ENCODE results near the gene GRIK4.

GRIK4 gene

DNA sequence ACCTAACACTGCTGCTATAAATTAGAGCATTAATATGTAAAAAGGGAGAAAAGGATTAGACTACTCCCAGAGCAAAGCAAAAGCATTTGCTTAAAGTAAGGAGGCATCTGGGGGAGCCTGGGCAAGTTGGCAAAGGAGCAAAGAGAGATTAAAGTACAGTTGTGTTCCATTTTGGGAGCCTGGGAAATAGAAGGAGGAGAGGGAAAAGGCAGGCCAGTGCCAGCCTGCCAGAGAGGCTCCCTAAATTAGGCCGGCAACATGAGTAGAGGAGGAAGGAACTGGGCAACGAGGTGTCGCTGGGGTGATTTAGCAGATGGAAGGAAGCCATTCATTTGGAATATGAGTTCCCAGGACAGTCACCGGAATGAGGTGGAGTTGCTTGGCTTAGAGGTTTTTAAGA, 326.1 kb downstream of the GRIK4 start:
- Histone ChIP-seq H3K27ac (ENCODE audit: low read depth, low read length) (no peak overlapping the region), H3K9me2 (replicated peaks; ENCODE audit: control insufficient read depth, low read length) (no peaks in the 10 kb centered on the region), H3K4me2 (ENCODE audit: low read length) (no peak overlapping the region), H3K27me3 (ENCODE audit: control insufficient read depth, low read length) (peaks cover 19% of the 10 kb centered on the region), H3K79me2 (ENCODE audit: control insufficient read depth, low read length) (no peaks in the 10 kb centered on the region), H4K20me1 (ENCODE audit: control insufficient read depth, insufficient read depth, low read depth, low read length) (no peaks in the 10 kb centered on the region), H3F3A (ENCODE audit: control insufficient read depth, insufficient read depth) (no peaks in the 10 kb centered on the region), H3K9me3 (ENCODE audit: control insufficient read depth, insufficient read depth, low read length) (no peaks in the 10 kb centered on the region), H3K4me3 (ENCODE audit: low read length) (no peak overlapping the region), H3K4me1 (ENCODE audit: control insufficient read depth, low read length) (peaks cover 11% of the 10 kb centered on the region), H3K36me3 (ENCODE audit: control insufficient read depth, low read length) (no peaks in the 10 kb centered on the region)
- TF ChIP-seq, protein P1, sequence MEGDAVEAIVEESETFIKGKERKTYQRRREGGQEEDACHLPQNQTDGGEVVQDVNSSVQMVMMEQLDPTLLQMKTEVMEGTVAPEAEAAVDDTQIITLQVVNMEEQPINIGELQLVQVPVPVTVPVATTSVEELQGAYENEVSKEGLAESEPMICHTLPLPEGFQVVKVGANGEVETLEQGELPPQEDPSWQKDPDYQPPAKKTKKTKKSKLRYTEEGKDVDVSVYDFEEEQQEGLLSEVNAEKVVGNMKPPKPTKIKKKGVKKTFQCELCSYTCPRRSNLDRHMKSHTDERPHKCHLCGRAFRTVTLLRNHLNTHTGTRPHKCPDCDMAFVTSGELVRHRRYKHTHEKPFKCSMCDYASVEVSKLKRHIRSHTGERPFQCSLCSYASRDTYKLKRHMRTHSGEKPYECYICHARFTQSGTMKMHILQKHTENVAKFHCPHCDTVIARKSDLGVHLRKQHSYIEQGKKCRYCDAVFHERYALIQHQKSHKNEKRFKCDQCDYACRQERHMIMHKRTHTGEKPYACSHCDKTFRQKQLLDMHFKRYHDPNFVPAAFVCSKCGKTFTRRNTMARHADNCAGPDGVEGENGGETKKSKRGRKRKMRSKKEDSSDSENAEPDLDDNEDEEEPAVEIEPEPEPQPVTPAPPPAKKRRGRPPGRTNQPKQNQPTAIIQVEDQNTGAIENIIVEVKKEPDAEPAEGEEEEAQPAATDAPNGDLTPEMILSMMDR (IDR thresholded peaks at IDR 0.05; ENCODE audit: low read depth, low read length, poor library complexity, severe bottlenecking), result no peak
- no peak for TF ChIP-seq EZH2phosphoT487 (IDR thresholded peaks at IDR 0.05; ENCODE audit: borderline replicate concordance, low read length)

DNA sequence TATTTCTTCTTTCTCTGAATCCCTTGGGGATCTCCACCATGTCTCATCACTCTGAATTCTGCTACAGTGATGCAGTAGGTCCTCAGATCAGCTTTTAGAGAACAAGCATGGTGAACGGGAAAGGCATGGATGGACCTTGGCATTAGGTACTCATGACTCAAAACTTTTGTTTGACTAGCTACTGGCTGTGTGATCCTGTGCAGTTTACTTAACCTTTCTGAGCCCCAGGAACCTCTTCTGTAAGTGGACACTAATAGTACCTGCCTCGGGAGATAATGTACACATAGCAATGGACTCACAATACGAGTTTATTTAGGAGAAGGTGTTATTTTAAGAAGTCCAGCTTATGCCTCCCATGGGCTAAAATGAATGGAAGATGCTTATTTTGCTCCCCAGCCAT, 327.7 kb downstream of the GRIK4 start:
- H3K4me2 ChIP-seq (ENCODE audit: low read length), result no peak overlapping the region
- H3K27ac ChIP-seq (ENCODE audit: low read depth, low read length), result no peak overlapping the region
- peaks cover 19% of the 10 kb centered on the region for H3K27me3 ChIP-seq (ENCODE audit: control insufficient read depth, low read length)

DNA sequence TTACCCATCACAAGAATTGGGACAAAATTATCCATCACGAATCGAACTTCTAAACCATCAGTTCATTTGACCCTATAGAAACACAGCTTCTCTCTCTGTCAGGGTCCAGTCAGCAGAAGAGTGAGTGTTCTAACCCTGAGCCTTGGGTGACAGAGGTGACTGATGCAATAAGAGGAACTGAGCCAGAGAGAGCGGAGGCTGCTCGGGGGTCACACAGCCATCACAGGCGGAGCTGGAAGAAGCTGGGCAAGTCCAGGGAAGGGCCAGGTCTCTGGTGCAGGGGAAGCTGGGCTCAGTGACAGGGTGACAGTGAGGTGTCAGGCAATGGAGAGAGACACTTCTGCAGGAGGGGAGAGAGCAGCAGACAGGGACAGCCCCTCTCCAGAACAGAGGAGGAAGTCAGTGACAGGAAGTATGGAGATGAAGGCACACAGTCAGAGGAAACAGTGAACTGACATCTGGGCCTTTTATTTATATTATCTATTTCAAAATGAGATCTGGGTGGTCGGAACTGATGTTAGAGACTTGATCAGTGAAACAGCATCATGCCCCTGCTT, 328.4 kb downstream of the GRIK4 start:
- Histone ChIP-seq H3K79me2 (ENCODE audit: control insufficient read depth, low read length) (no peaks in the 10 kb centered on the region), H3K36me3 (ENCODE audit: control insufficient read depth, low read length) (no peaks in the 10 kb centered on the region), H3K9me2 (replicated peaks; ENCODE audit: control insufficient read depth, low read length) (no peaks in the 10 kb centered on the region), H4K20me1 (ENCODE audit: control insufficient read depth, insufficient read depth, low read depth, low read length) (no peaks in the 10 kb centered on the region), H3K4me2 (ENCODE audit: low read length) (peak overlapping the region; percentile 39), H3K4me3 (ENCODE audit: low read length) (no peak overlapping the region), H3K27me3 (ENCODE audit: control insufficient read depth, low read length) (peaks cover 19% of the 10 kb centered on the region), H3K27ac (ENCODE audit: low read depth, low read length) (no peak overlapping the region), H3F3A (ENCODE audit: control insufficient read depth, insufficient read depth) (no peaks in the 10 kb centered on the region), H3K4me1 (ENCODE audit: control insufficient read depth, low read length) (peaks cover 11% of the 10 kb centered on the region), H3K9me3 (ENCODE audit: control insufficient read depth, insufficient read depth, low read length) (no peaks in the 10 kb centered on the region)
- TF ChIP-seq, protein P1 (IDR thresholded peaks at IDR 0.05; ENCODE audit: low read depth, low read length, poor library complexity, severe bottlenecking), result no peak
- TF ChIP-seq EZH2phosphoT487 (IDR thresholded peaks at IDR 0.05; ENCODE audit: borderline replicate concordance, low read length), result no peak

More for the DNA sequence above, 327.7 kb downstream of the GRIK4 start:
- H3K4me1 ChIP-seq (ENCODE audit: control insufficient read depth, low read length), result peaks cover 11% of the 10 kb centered on the region
- no peak overlapping the region for H3K4me3 ChIP-seq (ENCODE audit: low read length)
- H3F3A ChIP-seq (ENCODE audit: control insufficient read depth, insufficient read depth), result no peaks in the 10 kb centered on the region
- H3K9me2 ChIP-seq (replicated peaks; ENCODE audit: control insufficient read depth, low read length), result no peaks in the 10 kb centered on the region
- H3K79me2 ChIP-seq (ENCODE audit: control insufficient read depth, low read length), result no peaks in the 10 kb centered on the region
- no peaks in the 10 kb centered on the region for H4K20me1 ChIP-seq (ENCODE audit: control insufficient read depth, insufficient read depth, low read depth, low read length)
- H3K36me3 ChIP-seq (ENCODE audit: control insufficient read depth, low read length), result no peaks in the 10 kb centered on the region
- no peak for TF ChIP-seq EZH2phosphoT487 (IDR thresholded peaks at IDR 0.05; ENCODE audit: borderline replicate concordance, low read length)
- TF ChIP-seq, protein P1 (IDR thresholded peaks at IDR 0.05; ENCODE audit: low read depth, low read length, poor library complexity, severe bottlenecking), result no peak
- H3K9me3 ChIP-seq (ENCODE audit: control insufficient read depth, insufficient read depth, low read length), result no peaks in the 10 kb centered on the region

All from DOHH2 (cell line).